OCI-LY7 (cell line): ENCODE data around the gene ITPKB. TPM values are rescaled to one million over a fixed set of nuclear protein-coding genes. Genes with fewer than 3 reads are reported as not detected.

Experiments used
- BruUV-seq: library from RNA; stranded (reverse); fragments of 400-500 nt; replicated peaks from 2 replicates; lab custom pipeline; 2021; lab: Mats Ljungman, UMichigan
- CTCF ChIA-PET: fragments of 300-600 bp; sonication (Branson Sonifier 250); formaldehyde crosslinking; loops from one replicate; lab custom pipeline; 2022; ENCODE audit warnings: antibody characterized with exemption; ENCODE audit not compliant: unreplicated experiment; lab: Charles Lee
- POLR2A ChIA-PET: fragments of 300-600 bp; sonication (Branson Sonifier 250); formaldehyde crosslinking; loops from one replicate; lab custom pipeline; 2022; ENCODE audit warnings: antibody characterized with exemption; lab: Charles Lee
- DNase-seq: peaks from one replicate; pipeline ENCODE4 v3.0.0-alpha.2; 2015; ENCODE audit warnings: low spot score
- H2AFZ ChIP-seq: fragments of 200-600 bp; sonication (generic), shearing (Covaris generic); 2 replicates; pipeline ENCODE4 v1.6.1; 2014; ENCODE audit warnings: mild to moderate bottlenecking, antibody characterized with exemption, low read length, moderate library complexity
- H3K27ac ChIP-seq: fragments of 200-600 bp; sonication (generic); 2 replicates; pipeline ENCODE4 v1.5.1; 2014; ENCODE audit warnings: mixed run types, low read depth, mild to moderate bottlenecking, moderate library complexity, low read length, inconsistent platforms; ENCODE audit not compliant: poor library complexity, severe bottlenecking
- H3K36me3 ChIP-seq: fragments of 200-600 bp; sonication (generic); 2 replicates; pipeline ENCODE4 v1.6.1; 2014; ENCODE audit warnings: mild to moderate bottlenecking, antibody characterized with exemption, low read length, moderate library complexity, mixed read lengths; ENCODE audit not compliant: insufficient read depth
- H3K4me1 ChIP-seq: fragments of 200-600 bp; sonication (generic); 2 replicates; pipeline ENCODE4 v1.5.1; 2014; ENCODE audit warnings: mild to moderate bottlenecking, low read length; ENCODE audit not compliant: insufficient read depth, poor library complexity, severe bottlenecking
- H3K4me2 ChIP-seq: fragments of 200-600 bp; sonication (generic); 2 replicates; pipeline ENCODE4 v1.6.1; 2014; ENCODE audit warnings: mild to moderate bottlenecking, low read length
- H3K4me3 ChIP-seq: fragments of 200-600 bp; sonication (generic); 2 replicates; pipeline ENCODE4 v1.5.1; 2014; ENCODE audit warnings: mild to moderate bottlenecking, low read depth, low read length; ENCODE audit not compliant: poor library complexity, severe bottlenecking
- H3K79me2 ChIP-seq: fragments of 200-600 bp; sonication (generic); 2 replicates; pipeline ENCODE4 v1.6.1; 2016; ENCODE audit warnings: low read depth, mild to moderate bottlenecking, low read length, moderate library complexity, mixed read lengths; ENCODE audit not compliant: insufficient read depth
- H3K9me2 ChIP-seq: fragments of 200-600 bp; sonication (generic); 2 replicates; pipeline ENCODE4 v1.6.1; 2016; ENCODE audit warnings: mild to moderate bottlenecking, low read length, mixed read lengths; ENCODE audit not compliant: insufficient read depth
- H3K9me3 ChIP-seq: fragments of 200-600 bp; sonication (generic); 2 replicates; pipeline ENCODE4 v1.6.1; 2014; ENCODE audit warnings: mild to moderate bottlenecking, mixed run types, low read length, mixed read lengths
- H4K20me1 ChIP-seq: fragments of 200-600 bp; sonication (generic); 2 replicates; pipeline ENCODE4 v1.6.1; 2014; ENCODE audit warnings: mild to moderate bottlenecking, antibody characterized with exemption, low read length, moderate library complexity, mixed read lengths; ENCODE audit not compliant: insufficient read depth
- CTCF ChIP-seq: fragments of 200-600 bp; sonication (generic); conservative IDR thresholded peaks from 2 replicates; pipeline ENCODE4 v1.5.1; 2014; ENCODE audit warnings: mild to moderate bottlenecking, antibody characterized with exemption, low read length, moderate library complexity, mixed read lengths
- EZH2phosphoT487 ChIP-seq: fragments of 200-600 bp; sonication (generic); IDR thresholded peaks from 2 replicates; pipeline ENCODE4 v1.6.1; 2018; ENCODE audit warnings: low read depth, borderline replicate concordance, mild to moderate bottlenecking, mixed run types, antibody characterized with exemption, low read length, moderate library complexity, mixed read lengths
- intact Hi-C: fragments of 100-400 bp; cut with micrococcal nuclease; formaldehyde crosslinking; loops from one replicate; pipeline ENCODE4 v1.10.0; 2022; ENCODE audit not compliant: unreplicated experiment
- total RNA-seq, 2 experiments: library from RNA; depleted of rRNA in 1 of 2; stranded (reverse); fragments of >200 nt in 1 of 2; shearing (Covaris generic) in 1 of 2; gene quantifications; 2 replicates each; pipeline ENCODE4 v1.2.3, GENCODE V29; 2014 to 2022

Gene ITPKB
- total RNA-seq, 2 experiments from 2014 or later: 20.5 to 33.3 TPM

DNA sequence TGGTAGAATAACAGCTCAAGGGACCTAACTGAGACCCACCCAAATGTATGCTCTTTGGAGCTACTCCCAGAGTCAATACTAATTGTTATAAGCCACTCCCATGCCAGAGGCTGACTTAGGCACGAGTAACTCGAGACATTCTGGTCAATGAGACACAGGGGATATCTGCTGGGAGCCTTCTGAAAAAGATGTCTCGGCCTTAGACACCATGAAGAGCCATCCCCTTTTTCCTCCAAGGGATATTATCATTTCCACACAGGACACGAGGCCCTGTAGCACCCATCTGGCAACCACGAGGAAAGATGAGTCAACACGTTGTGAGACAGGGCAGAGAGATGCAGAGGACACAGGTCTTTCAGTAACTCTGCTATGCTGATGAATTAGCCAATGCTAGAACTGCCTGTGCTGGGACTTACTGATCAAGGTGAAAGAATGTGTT is 30.7 kb downstream of the ITPKB start:
- no peaks in the 10 kb centered on the region for H4K20me1 ChIP-seq
- H3K4me2 ChIP-seq: peak overlapping the region; percentile 27; the same call in 1 of the 2 replicates
- DNase-seq: no peak
- POLR2A ChIA-PET: interaction anchor here (0.6 to 1.2 kb wide), 8 partner anchors 11 to 31 kb away, joined by 3 to 5 read pairs (median 4); no protein-coding TSS in a partner anchor
- no TSS peak for BruUV-seq
- no peak overlapping the region for H2AFZ ChIP-seq
- peaks cover 65% of the 10 kb centered on the region for H3K36me3 ChIP-seq
- H3K9me2 ChIP-seq: no peaks in the 10 kb centered on the region
- peaks cover 71% of the 10 kb centered on the region for H3K4me1 ChIP-seq
- TF ChIP-seq EZH2phosphoT487 (no peak), CTCF (no peak)
- CTCF ChIA-PET: interaction anchor here (1.0 kb wide), 2 partner anchors 46 to 120 kb away, joined by 3 to 5 read pairs; no protein-coding TSS in a partner anchor
- intact Hi-C loops: no loop called here
- no peaks in the 10 kb centered on the region for H3K9me3 ChIP-seq
- H3K79me2 ChIP-seq: peaks cover 60% of the 10 kb centered on the region
- H3K27ac ChIP-seq: peak overlapping the region; percentile 99
- no peak overlapping the region for H3K4me3 ChIP-seq

DNA sequence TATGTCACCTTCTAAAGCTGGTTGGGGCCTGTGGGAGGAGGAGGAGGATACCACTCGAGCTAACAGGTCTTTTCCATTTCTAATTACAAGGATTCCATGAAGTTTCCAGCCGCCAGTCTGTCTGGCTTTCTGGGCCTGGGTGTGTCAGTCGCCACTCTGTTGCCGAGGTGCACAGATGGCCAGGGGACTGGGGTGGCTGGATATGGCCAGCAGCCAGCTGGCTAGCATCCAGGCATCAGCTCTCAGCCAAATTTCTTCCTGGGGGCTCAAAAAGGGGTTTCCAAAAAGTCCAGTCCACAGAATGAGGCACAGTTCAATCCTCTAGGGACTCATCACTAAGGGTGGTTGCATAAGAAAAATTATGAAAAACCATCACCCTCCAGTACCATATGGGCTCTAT is 32.4 kb downstream of the ITPKB start:
- POLR2A ChIA-PET: interaction anchor here (0.6 to 1.4 kb wide), 5 partner anchors 9 to 66 kb away, joined by 3 to 4 read pairs (median 4); no protein-coding TSS in a partner anchor

More for the DNA sequence above, 32.4 kb downstream of the ITPKB start:
- Histone ChIP-seq H3K4me2 (no peak overlapping the region), H3K9me3 (no peaks in the 10 kb centered on the region), H3K9me2 (no peaks in the 10 kb centered on the region), H3K4me1 (peaks cover 65% of the 10 kb centered on the region), H3K27ac (no peak overlapping the region), H3K36me3 (peaks cover 65% of the 10 kb centered on the region), H2AFZ (no peak overlapping the region), H3K4me3 (no peak overlapping the region), H3K79me2 (peaks cover 67% of the 10 kb centered on the region), H4K20me1 (no peaks in the 10 kb centered on the region)
- CTCF ChIA-PET: interaction anchor here (0.6 kb wide), 1 partner anchor 119 kb away, joined by 3 read pairs; no protein-coding TSS in a partner anchor
- TF ChIP-seq EZH2phosphoT487: no peak
- no peak for TF ChIP-seq CTCF
- intact Hi-C loops: no loop called here
- no TSS peak for BruUV-seq
- no peak for DNase-seq
